LNCaP clone FGC (cell line): ENCODE results near the gene GPATCH2.

Source experiments
- DNase-seq: peaks from one replicate; pipeline ENCODE4 v3.0.0-alpha.2; 2011; ENCODE audit warnings: low read depth
- H3K4me3 ChIP-seq: 2 replicates; pipeline ENCODE4 v1.5.1; 2011; ENCODE audit warnings: mild to moderate bottlenecking, low read depth, low read length, control low read depth
- CTCF ChIP-seq: IDR thresholded peaks from 2 replicates; pipeline ENCODE4 v1.5.1; 2012; ENCODE audit warnings: mild to moderate bottlenecking; ENCODE audit not compliant: control insufficient read depth, insufficient read depth; ENCODE audit errors: extremely low read depth

GPATCH2 gene

GRCh38 chr1:217435204-217435603, 195.7 kb downstream of the GPATCH2 start:
- no peak for TF ChIP-seq CTCF
- no peak for DNase-seq
- no peak overlapping the region for H3K4me3 ChIP-seq

- DNase-seq: no peak
Observed at GRCh38 chr1:217433664-217434063, 197.2 kb downstream of the GPATCH2 start.

GRCh38 chr1:217432339-217432738, 198.6 kb downstream of the GPATCH2 start:
- H3K4me3 ChIP-seq: no peak overlapping the region
- TF ChIP-seq CTCF: no peak
- no peak for DNase-seq

More at GRCh38 chr1:217433664-217434063, 197.2 kb downstream of the GPATCH2 start:
- no peak overlapping the region for H3K4me3 ChIP-seq
- no peak for TF ChIP-seq CTCF

- H3K4me3 ChIP-seq: no peak overlapping the region
- TF ChIP-seq CTCF: peak; percentile 21; the same call in 1 of the 2 replicates
- DNase-seq: no peak
Observed at GRCh38 chr1:217431395-217431794, 199.5 kb downstream of the GPATCH2 start.

GRCh38 chr1:217425422-217425821, 205.5 kb downstream of the GPATCH2 start:
- no peak for DNase-seq
- no peak overlapping the region for H3K4me3 ChIP-seq
- TF ChIP-seq CTCF: no peak

- no peak for TF ChIP-seq CTCF
- H3K4me3 ChIP-seq: no peak overlapping the region
- no peak for DNase-seq
Observed at GRCh38 chr1:217419194-217419551, 211.7 kb downstream of the GPATCH2 start.
